Tibial nerve (tissue), 4 donors: ENCODE measurements around the gene JAML. TPM values are rescaled to one million over a fixed set of nuclear protein-coding genes. Genes with fewer than 3 reads are reported as not detected.

Experiments
- DNase-seq, 2 donors: peaks; one replicate each; pipeline ENCODE4 v3.0.0-alpha.2; 2019; ENCODE audit warnings: low spot score in 2 of 2
- H3K27ac ChIP-seq, 4 donors: fragments of 200-600 bp; sonication (generic) in 3 of 4; one replicate each; pipeline ENCODE4 v1.5.1; 2017 to 2019; ENCODE audit warnings: mild to moderate bottlenecking in 1 of 4
- H3K27me3 ChIP-seq, 2 donors: fragments of 200-600 bp; sonication (generic) in 1 of 2; one replicate each; pipeline versions ENCODE4 v1.5.1 to v1.6.0; 2017 to 2019
- H3K36me3 ChIP-seq, 3 donors: fragments of 200-600 bp; sonication (generic); one replicate each; pipeline ENCODE4 v1.5.1; 2018 to 2019
- H3K4me1 ChIP-seq, 4 donors: fragments of 200-600 bp; sonication (generic) in 3 of 4; one replicate each; pipeline ENCODE4 v1.5.1; 2017 to 2019
- H3K4me3 ChIP-seq, 4 donors: fragments of 200-600 bp; sonication (generic) in 3 of 4; one replicate each; pipeline ENCODE4 v1.5.1; 2017 to 2019; ENCODE audit warnings: mild to moderate bottlenecking in 1 of 4, moderate library complexity in 1 of 4
- H3K9me3 ChIP-seq, 4 donors: fragments of 200-600 bp; sonication (generic) in 3 of 4; one replicate each; pipeline ENCODE4 v1.5.1; 2017 to 2019
- EP300 ChIP-seq, 2 donors: sonication (generic); formaldehyde crosslinking; IDR thresholded peaks; one replicate each; pipeline ENCODE4 v1.6.1; 2017; ENCODE audit warnings: antibody characterized with exemption in 2 of 2, mild to moderate bottlenecking in 1 of 2
- POLR2A ChIP-seq, 2 donors: fragments of 450-650 bp; IDR thresholded peaks; one replicate each; pipeline ENCODE4 v1.6.1; 2017; ENCODE audit warnings: antibody characterized with exemption in 2 of 2, mild to moderate bottlenecking in 2 of 2, moderate library complexity in 2 of 2
- WGBS, 2 donors: methylation state at CpG; one replicate each; pipeline ENCODE4 v1.1.5; 2018; 5-methylcytosine and 5-hydroxymethylcytosine counted together
- total RNA-seq, 4 donors: library from RNA; depleted of rRNA; stranded (reverse); fragments of >200 nt; gene quantifications; one replicate each; pipeline ENCODE4 v1.1.0, GENCODE V29; 2016
- TF ChIP-seq, protein P1 (sequence below), 5 experiments: fragments of 200-600 bp in 3 of 5; fragments of 450-650 bp in 2 of 5; sonication (generic) in 3 of 5; IDR thresholded peaks; one replicate each; pipeline ENCODE4 v1.5.1; 2016 to 2019; ENCODE audit warnings: antibody characterized with exemption in 5 of 5, mild to moderate bottlenecking in 3 of 5, moderate library complexity in 2 of 5

Gene JAML
- total RNA-seq, 4 donors from 2014 or later = 0.60 to 4.5 (median 3.9) TPM

DNA sequence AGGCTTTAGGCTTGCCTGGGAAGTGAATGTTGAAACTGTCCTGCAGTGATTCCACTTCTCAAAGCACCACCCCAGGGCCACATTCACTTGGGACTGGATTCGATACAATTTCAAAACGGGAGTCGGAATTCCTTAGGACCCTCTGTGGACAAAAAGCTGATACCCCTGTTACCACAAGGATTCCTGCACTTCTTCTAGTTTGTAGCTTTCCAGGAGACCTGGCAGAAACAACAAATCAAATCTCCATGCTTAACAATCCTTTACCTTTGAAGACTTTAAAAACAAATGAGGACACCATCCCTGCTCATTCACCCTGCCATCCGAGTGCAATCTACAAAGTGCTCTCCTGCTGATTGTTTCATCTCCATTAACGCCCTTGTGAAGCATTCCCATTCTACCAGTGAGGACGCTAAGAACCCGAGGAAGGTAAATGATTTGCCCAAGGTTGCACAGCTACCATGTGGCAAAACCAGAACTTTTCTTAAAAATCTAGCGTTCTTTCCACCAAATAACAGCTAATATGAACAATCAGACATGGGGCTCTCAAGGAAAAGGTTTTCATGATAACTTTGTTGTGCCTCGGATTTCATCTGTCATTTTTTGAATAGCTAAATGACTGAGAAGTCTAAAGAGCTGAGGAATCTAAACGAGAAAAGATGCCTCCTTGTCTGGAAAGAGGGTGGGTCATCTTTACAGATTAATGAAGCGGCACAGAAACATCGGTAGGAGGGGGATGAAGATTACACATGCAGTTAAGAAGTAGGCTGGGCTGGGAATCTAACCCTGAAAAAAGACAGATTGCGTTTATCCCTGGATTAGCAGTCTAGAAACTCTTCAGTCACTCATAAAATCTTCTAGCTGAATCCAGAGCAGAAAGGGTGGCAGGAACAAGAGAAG is 40.0 kb upstream of the JAML start:
- Histone ChIP-seq H3K27me3 (peaks cover 0 to 46% of the 10 kb centered on the region in 2 donors), H3K27ac (peak overlapping the region in 2 of 4 donors; percentile 13 to 61), H3K4me1 (peaks cover 0 to 25% (median 4%) of the 10 kb centered on the region in 4 donors), H3K4me3 (peak overlapping the region in 2 of 4 donors; percentile 37 to 43), H3K9me3 (no peaks in the 10 kb centered on the region), H3K36me3 (no peaks in the 10 kb centered on the region)
- no peak for DNase-seq
- TF ChIP-seq POLR2A (IDR thresholded peaks at IDR 0.05) (no peak), EP300 (IDR thresholded peaks at IDR 0.05) (no peak)
- TF ChIP-seq, protein P1, sequence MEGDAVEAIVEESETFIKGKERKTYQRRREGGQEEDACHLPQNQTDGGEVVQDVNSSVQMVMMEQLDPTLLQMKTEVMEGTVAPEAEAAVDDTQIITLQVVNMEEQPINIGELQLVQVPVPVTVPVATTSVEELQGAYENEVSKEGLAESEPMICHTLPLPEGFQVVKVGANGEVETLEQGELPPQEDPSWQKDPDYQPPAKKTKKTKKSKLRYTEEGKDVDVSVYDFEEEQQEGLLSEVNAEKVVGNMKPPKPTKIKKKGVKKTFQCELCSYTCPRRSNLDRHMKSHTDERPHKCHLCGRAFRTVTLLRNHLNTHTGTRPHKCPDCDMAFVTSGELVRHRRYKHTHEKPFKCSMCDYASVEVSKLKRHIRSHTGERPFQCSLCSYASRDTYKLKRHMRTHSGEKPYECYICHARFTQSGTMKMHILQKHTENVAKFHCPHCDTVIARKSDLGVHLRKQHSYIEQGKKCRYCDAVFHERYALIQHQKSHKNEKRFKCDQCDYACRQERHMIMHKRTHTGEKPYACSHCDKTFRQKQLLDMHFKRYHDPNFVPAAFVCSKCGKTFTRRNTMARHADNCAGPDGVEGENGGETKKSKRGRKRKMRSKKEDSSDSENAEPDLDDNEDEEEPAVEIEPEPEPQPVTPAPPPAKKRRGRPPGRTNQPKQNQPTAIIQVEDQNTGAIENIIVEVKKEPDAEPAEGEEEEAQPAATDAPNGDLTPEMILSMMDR (IDR thresholded peaks at IDR 0.05) = no peak
- WGBS, 2 donors = 43 to 55% methylated on average over 13 of the region's 13 CpGs

DNA sequence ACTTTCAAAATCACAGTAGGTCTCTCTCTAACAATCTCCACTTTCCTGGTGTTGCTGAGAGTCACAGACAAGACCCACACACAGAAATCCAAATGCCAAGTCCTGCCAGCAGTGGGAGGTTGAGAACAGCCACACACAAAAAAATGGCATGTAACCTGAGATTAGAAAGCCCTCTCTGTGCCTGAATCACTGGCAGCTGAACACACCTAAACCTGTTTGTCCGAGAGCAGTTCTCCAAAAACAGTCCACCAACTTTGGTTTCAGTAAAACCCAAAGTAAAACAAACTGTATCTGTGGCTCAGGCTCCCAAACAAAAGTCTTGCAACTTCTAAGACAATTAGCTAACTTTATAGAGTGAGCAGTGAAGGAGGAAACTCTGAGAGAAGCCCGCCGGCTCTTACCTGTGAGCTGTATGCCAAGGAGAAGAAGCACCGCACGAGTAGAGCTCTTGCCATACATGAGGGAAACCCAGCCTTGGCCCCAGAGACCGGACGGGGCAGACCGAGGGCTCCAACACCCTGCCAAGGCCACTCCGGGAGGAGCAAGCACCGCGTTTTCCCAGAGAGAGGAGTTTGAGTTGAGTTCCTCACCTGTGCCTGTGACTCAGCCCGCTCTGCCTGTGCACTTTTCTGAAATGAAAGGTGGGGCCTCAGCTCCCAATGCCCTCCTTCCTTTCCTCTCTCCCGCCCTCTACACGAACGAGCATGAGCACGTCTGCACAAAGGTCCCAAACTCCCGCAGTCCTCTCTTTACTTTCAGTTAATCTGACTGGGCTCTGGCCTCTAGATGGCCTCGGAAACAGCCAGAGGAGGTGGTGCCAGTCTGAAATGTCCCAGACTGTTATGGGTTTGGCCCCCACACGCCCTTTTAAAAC is 39.1 kb upstream of the JAML start, which contains the start of gene MPZL2:
Gene MPZL2 (minus strand): TSS at position 603 of the 874 bp plus-strand sequence. CDS start 144 bp downstream, at position 459.
- H3K4me3 ChIP-seq = peak within 1 kb of the TSS in 3 of 4 donors; percentile 37 to 43 (median 42)
- DNase-seq = peak in 1 of 2 donors; percentile 6
- peak within 1 kb of the TSS in 3 of 4 donors; percentile 13 to 61 (median 55) for H3K27ac ChIP-seq
- 8 to 10% methylated on average over 19 of the region's 19 CpGs for whole genome bisulfite sequencing, 2 donors
- H3K9me3 ChIP-seq = no peaks in the 10 kb centered on the region
- H3K36me3 ChIP-seq = no peaks in the 10 kb centered on the region
- peaks cover 0 to 25% (median 4%) of the 10 kb centered on the region in 4 donors for H3K4me1 ChIP-seq
- peaks cover 0 to 46% of the 10 kb centered on the region in 2 donors for H3K27me3 ChIP-seq
- TF ChIP-seq, protein P1 (IDR thresholded peaks at IDR 0.05) = no peak
- TF ChIP-seq EP300 (IDR thresholded peaks at IDR 0.05) (peak in 1 of 2 donors; percentile 20), POLR2A (IDR thresholded peaks at IDR 0.05) (no peak)

DNA sequence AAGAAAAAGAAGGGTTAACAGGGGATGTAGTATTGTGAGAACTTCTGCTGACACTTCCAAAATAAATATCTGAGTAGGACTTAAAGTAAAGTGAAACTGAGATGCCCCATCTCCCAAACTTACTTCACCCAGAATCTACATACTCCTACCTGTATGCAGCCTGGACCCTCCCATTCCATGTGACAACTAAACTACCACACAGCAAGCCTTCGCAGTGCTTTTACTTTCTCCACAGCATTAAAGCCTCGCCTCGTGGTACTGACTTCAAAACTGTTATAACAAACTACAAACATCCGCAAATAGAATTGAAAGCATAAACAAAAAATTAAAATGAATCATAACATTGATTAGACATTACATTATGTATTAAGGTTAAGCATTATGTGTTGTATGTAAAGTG is 38.3 kb upstream of the JAML start:
- Histone ChIP-seq H3K36me3 (no peaks in the 10 kb centered on the region), H3K27ac (peak overlapping the region in 1 of 4 donors; percentile 61), H3K4me3 (peak overlapping the region in 1 of 4 donors; percentile 43), H3K27me3 (peaks cover 0 to 43% of the 10 kb centered on the region in 2 donors), H3K9me3 (no peaks in the 10 kb centered on the region), H3K4me1 (peaks cover 0 to 25% (median 4%) of the 10 kb centered on the region in 4 donors)
- TF ChIP-seq EP300 (IDR thresholded peaks at IDR 0.05) (no peak), POLR2A (IDR thresholded peaks at IDR 0.05) (no peak)
- TF ChIP-seq, protein P1 (IDR thresholded peaks at IDR 0.05) = no peak
- no peak for DNase-seq
- 69 to 70% methylated on average over 4 of the region's 4 CpGs for WGBS, 2 donors

DNA sequence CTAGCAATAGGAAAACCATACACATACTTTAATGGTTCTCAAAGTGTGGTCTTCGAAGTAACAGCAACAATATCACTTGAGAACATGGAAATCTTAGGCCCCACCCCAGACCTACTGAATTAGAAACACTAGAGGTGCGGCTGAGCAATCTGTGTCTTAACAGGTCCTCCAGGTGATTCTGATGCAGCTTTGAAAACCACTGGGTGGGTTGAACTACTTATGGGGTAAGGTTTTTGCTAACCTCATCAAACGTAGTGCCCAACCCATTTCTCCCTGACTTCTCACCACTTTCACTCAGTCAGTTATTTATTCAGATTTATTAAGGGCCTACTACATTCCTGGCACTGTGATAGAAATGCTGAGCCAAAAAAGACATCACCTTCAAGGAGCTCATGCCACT is 35.5 kb upstream of the JAML start:
- peaks cover 0 to 37% of the 10 kb centered on the region in 2 donors for H3K27me3 ChIP-seq
- WGBS, 2 donors = 89 to 91% methylated on average over 3 of the region's 3 CpGs
- H3K4me3 ChIP-seq = no peak overlapping the region
- H3K36me3 ChIP-seq = no peaks in the 10 kb centered on the region
- no peak for DNase-seq
- H3K27ac ChIP-seq = no peak overlapping the region
- H3K9me3 ChIP-seq = no peaks in the 10 kb centered on the region
- TF ChIP-seq, protein P1 (IDR thresholded peaks at IDR 0.05) = no peak
- TF ChIP-seq EP300 (IDR thresholded peaks at IDR 0.05) (no peak), POLR2A (IDR thresholded peaks at IDR 0.05) (no peak)
- peaks cover 0 to 25% (median 4%) of the 10 kb centered on the region in 4 donors for H3K4me1 ChIP-seq
